RWPE2 (cell line): ENCODE measurements around the gene PEX14.

Experiments used
- ATAC-seq: fragments of 200-7000 bp; cut with Tn5 transposase; 3 replicates; pipeline ENCODE4 v1.9.1; 2021; ENCODE audit warnings: low read depth
- DNase-seq: peaks from one replicate; pipeline ENCODE4 v3.0.0-alpha.2; 2020; ENCODE audit warnings: low spot score
- H3K27ac ChIP-seq: fragments of 450-650 bp; 2 replicates; pipeline ENCODE4 v1.5.1; 2017; ENCODE audit warnings: mild to moderate bottlenecking; ENCODE audit not compliant: poor library complexity, severe bottlenecking
- H3K27me3 ChIP-seq: fragments of 250-450 bp; sonication (Bioruptor Pico); 2 replicates; pipeline ENCODE4 v1.5.1; 2021; ENCODE audit warnings: mild to moderate bottlenecking, moderate library complexity; ENCODE audit not compliant: insufficient read depth, poor library complexity, severe bottlenecking
- H3K36me3 ChIP-seq: fragments of 250-450 bp; sonication (Bioruptor Pico); 2 replicates; pipeline ENCODE4 v1.5.1; 2020; ENCODE audit warnings: low read depth, mild to moderate bottlenecking, moderate library complexity
- H3K4me1 ChIP-seq: fragments of 250-450 bp; sonication (Bioruptor Pico); 2 replicates; pipeline ENCODE4 v1.5.1; 2021; ENCODE audit warnings: mild to moderate bottlenecking, moderate library complexity; ENCODE audit not compliant: insufficient read depth, poor library complexity, severe bottlenecking
- H3K4me3 ChIP-seq: fragments of 250-450 bp; sonication (Bioruptor Pico); 2 replicates; pipeline ENCODE4 v1.5.1; 2021; ENCODE audit warnings: mild to moderate bottlenecking, moderate library complexity; ENCODE audit not compliant: severe bottlenecking
- H3K9me3 ChIP-seq: fragments of 250-450 bp; sonication (Bioruptor Pico); 2 replicates; pipeline ENCODE4 v1.5.1; 2021; ENCODE audit warnings: mild to moderate bottlenecking, moderate library complexity; ENCODE audit not compliant: severe bottlenecking
- TF ChIP-seq, protein P1 (sequence below): fragments of 450-650 bp; IDR thresholded peaks from one replicate; pipeline ENCODE4 v1.5.1; 2017; ENCODE audit warnings: mild to moderate bottlenecking, moderate library complexity; ENCODE audit not compliant: poor library complexity, severe bottlenecking

PEX14 gene

DNA sequence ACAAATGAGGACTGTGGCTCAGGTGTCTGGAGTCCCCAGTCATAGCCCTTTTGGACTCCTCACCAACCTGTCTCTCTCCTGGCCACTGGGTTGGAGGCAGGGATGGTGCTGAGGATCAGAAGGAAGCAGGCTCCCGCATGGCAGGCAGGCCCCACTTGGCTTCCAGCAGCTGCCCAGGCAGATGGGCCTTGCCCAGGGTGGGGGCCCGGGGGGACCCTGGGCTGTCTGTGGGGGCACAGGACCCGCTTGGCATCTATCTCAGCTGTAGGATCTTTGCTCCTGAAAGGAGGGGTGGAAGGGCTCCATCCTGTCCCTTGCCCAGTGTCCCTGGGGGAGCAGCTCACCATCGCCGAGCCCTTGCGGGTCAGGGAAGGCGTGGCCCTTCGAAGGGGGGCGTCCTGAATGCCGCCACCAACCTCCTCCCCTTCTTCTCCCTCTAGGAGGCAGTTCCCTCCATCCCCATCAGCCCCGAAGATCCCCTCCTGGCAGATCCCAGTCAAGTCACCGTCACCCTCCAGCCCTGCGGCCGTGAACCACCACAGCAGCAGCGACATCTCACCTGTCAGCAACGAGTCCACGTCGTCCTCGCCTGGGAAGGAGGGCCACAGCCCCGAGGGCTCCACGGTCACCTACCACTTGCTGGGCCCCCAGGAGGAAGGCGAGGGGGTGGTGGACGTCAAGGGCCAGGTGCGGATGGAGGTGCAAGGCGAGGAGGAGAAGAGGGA lies 154.5 kb downstream of the PEX14 start:
- no peaks in the 10 kb centered on the region for H3K27me3 ChIP-seq
- H3K9me3 ChIP-seq, result no peaks in the 10 kb centered on the region
- no peaks in the 10 kb centered on the region; the same call in 1 of the 2 replicates for H3K36me3 ChIP-seq
- TF ChIP-seq, protein P1, sequence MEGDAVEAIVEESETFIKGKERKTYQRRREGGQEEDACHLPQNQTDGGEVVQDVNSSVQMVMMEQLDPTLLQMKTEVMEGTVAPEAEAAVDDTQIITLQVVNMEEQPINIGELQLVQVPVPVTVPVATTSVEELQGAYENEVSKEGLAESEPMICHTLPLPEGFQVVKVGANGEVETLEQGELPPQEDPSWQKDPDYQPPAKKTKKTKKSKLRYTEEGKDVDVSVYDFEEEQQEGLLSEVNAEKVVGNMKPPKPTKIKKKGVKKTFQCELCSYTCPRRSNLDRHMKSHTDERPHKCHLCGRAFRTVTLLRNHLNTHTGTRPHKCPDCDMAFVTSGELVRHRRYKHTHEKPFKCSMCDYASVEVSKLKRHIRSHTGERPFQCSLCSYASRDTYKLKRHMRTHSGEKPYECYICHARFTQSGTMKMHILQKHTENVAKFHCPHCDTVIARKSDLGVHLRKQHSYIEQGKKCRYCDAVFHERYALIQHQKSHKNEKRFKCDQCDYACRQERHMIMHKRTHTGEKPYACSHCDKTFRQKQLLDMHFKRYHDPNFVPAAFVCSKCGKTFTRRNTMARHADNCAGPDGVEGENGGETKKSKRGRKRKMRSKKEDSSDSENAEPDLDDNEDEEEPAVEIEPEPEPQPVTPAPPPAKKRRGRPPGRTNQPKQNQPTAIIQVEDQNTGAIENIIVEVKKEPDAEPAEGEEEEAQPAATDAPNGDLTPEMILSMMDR, result no peak
- DNase-seq, result peak; percentile 61
- no peak overlapping the region for H3K4me3 ChIP-seq
- H3K27ac ChIP-seq, result no peak overlapping the region
- H3K4me1 ChIP-seq, result no peaks in the 10 kb centered on the region
- no peak for ATAC-seq

GRCh38 chr1:10629816-10630571 lies 155.2 kb downstream of the PEX14 start:
- ATAC-seq (no peak), DNase-seq (peak; percentile 61)
- Histone ChIP-seq H3K9me3 (no peaks in the 10 kb centered on the region), H3K4me3 (no peak overlapping the region), H3K27me3 (no peaks in the 10 kb centered on the region), H3K36me3 (no peaks in the 10 kb centered on the region; the same call in 1 of the 2 replicates), H3K27ac (no peak overlapping the region), H3K4me1 (peaks cover 7% of the 10 kb centered on the region)
- TF ChIP-seq, protein P1, result no peak

DNA sequence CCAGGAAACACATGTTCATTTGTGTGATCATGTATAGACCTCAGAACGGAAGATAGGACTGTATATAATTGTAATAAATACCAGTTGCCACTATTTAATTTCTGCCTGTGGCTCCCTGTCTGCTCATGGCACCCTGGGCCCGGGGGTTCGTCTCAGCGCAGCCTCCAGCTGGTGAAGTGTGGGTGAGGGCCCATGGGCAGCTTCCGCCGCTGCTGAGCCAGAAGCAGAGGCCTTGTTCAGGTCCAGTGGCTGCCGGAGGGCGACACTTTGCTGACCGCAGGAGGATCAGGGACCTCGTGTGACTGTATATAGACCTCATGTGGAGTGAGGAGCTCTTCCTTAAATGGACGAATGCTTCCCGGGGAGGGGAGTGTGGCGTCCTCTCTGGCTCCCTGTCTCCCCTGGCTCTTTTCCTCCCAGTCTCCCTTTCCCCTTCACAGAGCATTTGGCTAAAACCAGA lies 155.9 kb downstream of the PEX14 start:
- Histone ChIP-seq H3K27ac (no peak overlapping the region), H3K27me3 (no peaks in the 10 kb centered on the region), H3K36me3 (no peaks in the 10 kb centered on the region), H3K4me3 (no peak overlapping the region), H3K4me1 (peaks cover 14% of the 10 kb centered on the region), H3K9me3 (no peaks in the 10 kb centered on the region)
- no peak for ATAC-seq
- peak; percentile 57 for DNase-seq
- TF ChIP-seq, protein P1, result no peak

DNA sequence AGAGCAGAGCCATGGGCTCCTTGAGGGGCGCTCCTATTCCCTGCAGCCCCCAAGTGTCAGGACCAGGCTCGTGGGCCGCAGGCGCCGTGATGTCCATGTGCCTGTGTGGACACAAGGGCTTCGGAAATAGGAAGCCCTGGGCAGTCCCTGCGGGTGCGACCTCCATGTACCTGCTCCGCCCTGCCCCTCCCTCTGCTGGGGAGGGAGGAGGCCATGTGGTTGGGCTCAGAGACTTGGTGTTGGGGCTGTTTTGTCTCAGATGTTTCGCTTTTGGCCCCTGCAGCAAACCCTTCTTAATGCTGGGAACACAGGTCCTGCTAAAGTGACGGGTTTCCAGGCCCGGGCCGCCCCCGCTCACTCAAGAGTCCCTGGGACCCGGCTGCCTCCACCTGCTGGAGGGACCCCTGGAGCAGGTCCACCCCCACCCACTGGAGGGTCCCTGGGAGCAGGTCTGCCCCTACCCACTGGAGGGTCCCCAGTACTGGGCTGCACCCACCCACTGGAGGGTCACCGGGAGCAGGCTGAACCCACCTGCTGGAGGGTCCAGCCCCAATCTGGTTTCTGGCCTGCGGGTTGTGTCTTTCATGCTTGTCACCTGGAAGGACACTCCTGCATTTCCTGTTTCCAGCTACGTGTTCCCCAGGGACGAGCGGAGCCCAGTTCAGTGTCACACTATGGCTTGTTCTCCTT lies 156.5 kb downstream of the PEX14 start:
- TF ChIP-seq, protein P1, result no peak
- Histone ChIP-seq H3K27ac (no peak overlapping the region), H3K4me3 (no peak overlapping the region), H3K36me3 (no peaks in the 10 kb centered on the region), H3K9me3 (no peaks in the 10 kb centered on the region), H3K4me1 (peaks cover 20% of the 10 kb centered on the region), H3K27me3 (no peaks in the 10 kb centered on the region)
- ATAC-seq (no peak), DNase-seq (peak; percentile 32)
